ENCODE results near the gene COPS7A. TPM values are rescaled to one million over a fixed set of nuclear protein-coding genes. Genes with fewer than 3 reads are reported as not detected.
"Not testable (repeated sequence)": the region's sequence is repeated elsewhere in the genome, so short reads cannot be mapped to it uniquely, and the experiment has no call there.

The COPS7A gene
- total RNA-seq, 3 donors from 2014 or later, result 46.5 to 54.4 (median 48.1) TPM

- ATAC-seq (no peak), DNase-seq (no peak)
- Mint-ChIP-seq H3K4me1 (ENCODE audit: low read depth) (peaks cover 17% of the 10 kb centered on the region), H3K27me3 (ENCODE audit: low read depth) (peaks cover 34% of the 10 kb centered on the region), H3K9me3 (no peaks in the 10 kb centered on the region), H3K36me3 (ENCODE audit: insufficient read depth) (no peaks in the 10 kb centered on the region), H3K4me3 (no peak overlapping the region)
These were observed 26.1 kb upstream of the COPS7A start for GRCh38 chr12:6697584-6698351.

- peak overlapping the region; percentile 60 for H3K4me3 Mint-ChIP-seq
- peaks cover 42% of the 10 kb centered on the region for H3K27me3 Mint-ChIP-seq (ENCODE audit: low read depth)
- DNase-seq (no peak), ATAC-seq (no peak)
- no peaks in the 10 kb centered on the region for H3K36me3 Mint-ChIP-seq (ENCODE audit: insufficient read depth)
- H3K9me3 Mint-ChIP-seq, result no peaks in the 10 kb centered on the region
- peaks cover 17% of the 10 kb centered on the region for H3K4me1 Mint-ChIP-seq (ENCODE audit: low read depth)
These were observed 25.3 kb upstream of the COPS7A start for GRCh38 chr12:6698352-6699046.

DNA sequence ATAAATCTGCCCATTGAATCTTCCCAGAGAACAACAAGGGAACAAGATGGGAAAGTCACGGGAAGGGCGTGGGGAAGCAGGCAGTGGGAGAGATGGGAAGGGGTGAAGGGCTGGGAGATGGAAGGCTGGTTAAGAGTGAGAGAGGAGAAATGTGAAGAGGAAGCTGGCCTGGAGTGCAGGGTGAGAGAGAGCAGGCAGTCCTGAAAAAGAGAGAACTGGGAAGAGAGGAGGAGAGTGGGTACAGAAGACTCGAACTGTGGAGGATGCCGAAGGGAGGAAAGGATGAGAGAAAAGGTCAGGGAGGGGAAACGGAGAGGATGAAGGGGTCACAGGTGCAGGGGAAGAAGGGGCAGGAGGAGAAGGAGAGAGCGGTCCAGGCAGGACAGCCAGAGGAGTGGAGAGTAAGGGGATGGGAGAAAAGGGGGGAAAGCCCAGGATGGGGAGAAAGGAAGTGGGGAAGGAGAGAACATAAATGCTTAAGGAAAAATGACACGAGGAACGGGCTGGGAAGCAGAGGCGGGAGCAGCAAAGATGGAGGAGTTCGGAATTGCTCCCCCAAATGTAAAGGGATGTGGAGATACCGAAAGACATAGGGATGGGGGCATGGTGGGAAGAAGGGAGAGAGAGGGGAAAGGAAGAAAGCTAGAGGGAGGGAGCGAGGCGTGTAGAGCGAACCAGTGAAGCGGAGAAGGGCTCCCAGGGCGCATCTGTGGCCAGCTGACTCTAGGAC, 24.4 kb upstream of the COPS7A start:
- no peak for DNase-seq
- Mint-ChIP-seq H3K4me3 (peak overlapping the region; percentile 60), H3K4me1 (ENCODE audit: low read depth) (peaks cover 19% of the 10 kb centered on the region), H3K9me3 (no peaks in the 10 kb centered on the region), H3K27me3 (ENCODE audit: low read depth) (peaks cover 50% of the 10 kb centered on the region), H3K36me3 (ENCODE audit: insufficient read depth) (no peaks in the 10 kb centered on the region)
- ATAC-seq, result no peak

GRCh38 chr12:6699989-6700645, 23.7 kb upstream of the COPS7A start:
- H3K4me1 Mint-ChIP-seq (ENCODE audit: low read depth), result peaks cover 19% of the 10 kb centered on the region
- H3K27me3 Mint-ChIP-seq (ENCODE audit: low read depth), result peaks cover 54% of the 10 kb centered on the region
- no peaks in the 10 kb centered on the region for H3K9me3 Mint-ChIP-seq

DNA sequence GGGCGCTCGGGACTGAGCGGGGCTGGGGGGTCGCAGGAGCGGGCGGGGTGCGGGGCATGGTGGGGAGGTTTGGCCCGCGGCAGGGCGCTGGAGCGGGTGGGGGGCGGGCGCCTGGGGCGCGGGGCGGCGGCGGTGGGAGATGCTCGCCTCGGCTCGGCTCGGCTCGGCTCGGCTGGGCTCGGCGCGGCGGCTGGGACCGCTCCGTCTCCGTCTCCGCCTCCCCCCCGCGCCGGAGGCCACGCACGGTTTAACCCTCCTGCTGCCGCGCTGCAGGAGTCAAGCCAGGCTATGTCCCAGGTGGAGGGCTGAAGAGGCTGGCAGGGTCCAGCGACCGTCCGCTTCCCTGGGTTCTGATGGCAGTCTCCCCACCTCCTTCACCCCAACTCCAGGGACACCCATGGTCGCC, 23.2 kb upstream of the COPS7A start, which contains the start of gene PIANP:
TSS of gene PIANP (minus strand) at position 170 of the 406 bp plus-strand sequence. CDS start 2,754 bp downstream, outside the sequence.
- H3K27me3 Mint-ChIP-seq (ENCODE audit: low read depth), result peaks cover 59% of the 10 kb centered on the region
- peak within 1 kb of the TSS; percentile 78 for H3K4me3 Mint-ChIP-seq
- peaks cover 19% of the 10 kb centered on the region for H3K4me1 Mint-ChIP-seq (ENCODE audit: low read depth)
- ATAC-seq (peak; percentile 80 to 87), DNase-seq (peak; percentile 35)
- H3K36me3 Mint-ChIP-seq (ENCODE audit: insufficient read depth), result no peaks in the 10 kb centered on the region
- H3K9me3 Mint-ChIP-seq, result no peaks in the 10 kb centered on the region

More at GRCh38 chr12:6699989-6700645, 23.7 kb upstream of the COPS7A start:
- DNase-seq (no peak), ATAC-seq (peak; percentile 55 to 67)
- no peaks in the 10 kb centered on the region for H3K36me3 Mint-ChIP-seq (ENCODE audit: insufficient read depth)
- peak overlapping the region; percentile 60 for H3K4me3 Mint-ChIP-seq

DNA sequence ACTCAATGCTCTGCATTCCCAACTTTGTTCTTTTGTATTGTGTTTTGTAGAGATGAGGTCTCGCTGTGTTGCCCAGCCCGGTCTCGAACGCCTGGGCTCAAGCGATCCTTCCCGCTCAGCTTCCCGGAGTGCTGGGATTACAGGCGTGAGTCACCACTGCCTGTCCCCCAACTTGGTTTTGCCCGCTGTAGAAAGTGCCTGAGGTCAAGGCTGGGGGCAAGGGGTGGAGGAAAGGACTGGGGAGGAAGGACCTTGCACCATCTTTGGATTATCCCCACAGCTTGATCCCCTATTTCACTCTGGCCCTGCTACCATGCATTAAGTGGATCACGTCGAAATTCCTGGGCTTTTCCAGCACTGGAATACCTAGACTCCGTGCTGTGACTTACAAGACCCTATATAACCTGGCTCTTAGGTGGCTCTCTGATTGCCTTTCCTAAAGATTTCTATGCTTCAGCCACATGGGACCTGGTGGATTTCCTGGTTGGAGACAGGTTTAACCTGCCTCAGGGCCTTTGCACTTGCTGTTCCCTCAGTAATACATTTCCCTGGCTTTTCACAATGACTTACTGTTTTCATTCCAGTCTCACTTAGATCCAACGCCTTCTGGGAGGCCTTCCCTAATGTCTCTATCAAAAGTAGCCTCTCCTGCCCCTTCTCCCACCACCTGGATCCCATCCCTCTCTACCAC, 22.6 kb upstream of the COPS7A start:
- Mint-ChIP-seq H3K36me3 (ENCODE audit: insufficient read depth) (no peaks in the 10 kb centered on the region), H3K9me3 (no peaks in the 10 kb centered on the region), H3K4me1 (ENCODE audit: low read depth) (peaks cover 19% of the 10 kb centered on the region), H3K27me3 (ENCODE audit: low read depth) (peaks cover 59% of the 10 kb centered on the region), H3K4me3 (peak overlapping the region; percentile 78)
- ATAC-seq (no peak), DNase-seq (no peak)

DNA sequence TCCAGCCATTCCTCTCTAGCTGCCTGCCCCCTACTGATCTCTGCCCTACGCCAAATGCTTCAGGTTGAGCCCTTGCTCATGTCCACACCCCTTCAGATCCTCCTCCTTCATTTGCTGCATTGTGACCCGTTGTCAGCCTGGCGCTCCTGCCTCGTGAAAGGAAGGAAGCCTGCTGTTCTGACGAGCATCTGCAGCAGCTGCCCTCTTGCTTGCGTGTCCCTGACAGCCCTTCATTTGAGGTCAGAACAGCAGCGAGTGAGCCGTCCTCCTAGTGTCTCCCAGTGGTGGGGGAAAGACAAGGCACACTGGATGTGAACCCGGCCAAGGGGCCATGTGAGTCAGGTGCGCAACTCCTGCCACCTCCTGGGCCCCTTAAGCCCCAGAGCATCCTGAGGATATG, 20.2 kb upstream of the COPS7A start:
- ATAC-seq, result no peak
- Mint-ChIP-seq H3K4me1 (ENCODE audit: low read depth) (peaks cover 15% of the 10 kb centered on the region), H3K4me3 (no peak overlapping the region), H3K9me3 (no peaks in the 10 kb centered on the region), H3K27me3 (ENCODE audit: low read depth) (peaks cover 59% of the 10 kb centered on the region), H3K36me3 (ENCODE audit: insufficient read depth) (no peaks in the 10 kb centered on the region)
- DNase-seq, result no peak

DNA sequence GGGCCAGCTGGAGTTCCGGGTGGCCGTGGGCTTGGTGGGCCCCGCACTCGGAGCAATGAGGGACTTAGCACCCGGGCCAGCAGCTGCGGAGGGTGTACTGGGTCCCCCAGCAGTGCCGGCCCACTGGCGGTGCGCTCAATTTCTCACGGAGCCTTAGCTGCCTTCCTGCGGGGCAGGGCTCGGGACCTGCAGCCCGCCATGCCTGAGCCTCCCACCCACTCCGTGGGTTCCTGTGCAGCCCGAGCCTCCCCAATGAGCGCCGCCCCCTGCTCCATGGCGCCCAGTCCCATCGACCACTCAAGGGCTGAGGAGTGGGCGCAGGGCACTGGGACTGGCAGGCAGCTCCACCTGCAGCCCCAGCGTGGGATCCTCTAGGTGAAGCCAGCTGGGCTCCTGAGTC, 15.5 kb upstream of the COPS7A start:
- peaks cover 34% of the 10 kb centered on the region for H3K27me3 Mint-ChIP-seq (ENCODE audit: low read depth)
- not testable (repeated sequence) for ATAC-seq; DNase-seq; H3K9me3 Mint-ChIP-seq; H3K4me1 Mint-ChIP-seq (ENCODE audit: low read depth); H3K36me3 Mint-ChIP-seq (ENCODE audit: insufficient read depth); H3K4me3 Mint-ChIP-seq

DNA sequence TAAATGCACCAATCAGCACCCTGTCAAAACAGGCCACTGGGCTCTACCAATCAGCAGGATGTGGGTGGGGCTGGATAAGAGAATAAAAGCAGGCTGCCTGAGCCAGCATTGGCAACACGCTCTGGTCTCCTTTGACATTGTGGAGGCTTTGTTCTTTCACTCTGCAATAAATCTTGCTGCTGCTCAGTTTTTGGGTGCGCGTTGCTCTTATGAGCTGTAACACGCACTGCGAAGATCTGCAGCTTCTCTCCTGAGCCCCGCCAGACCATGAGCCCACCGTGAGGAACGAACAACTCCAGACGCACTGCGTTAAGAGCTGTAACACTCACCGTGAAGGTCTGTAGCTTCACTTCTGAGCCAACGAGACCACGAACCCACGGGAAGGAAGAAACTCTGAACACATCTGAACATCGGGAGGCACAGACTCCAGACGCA, 14.9 kb upstream of the COPS7A start:
- no peaks in the 10 kb centered on the region for H3K9me3 Mint-ChIP-seq
- no peaks in the 10 kb centered on the region for H3K36me3 Mint-ChIP-seq (ENCODE audit: insufficient read depth)
- no peak for DNase-seq
- peak overlapping the region; percentile 47 for H3K4me3 Mint-ChIP-seq
- peak; percentile 37 to 46 for ATAC-seq
- peaks cover 28% of the 10 kb centered on the region for H3K27me3 Mint-ChIP-seq (ENCODE audit: low read depth)
- H3K4me1 Mint-ChIP-seq (ENCODE audit: low read depth), result peaks cover 5% of the 10 kb centered on the region

- H3K4me1 Mint-ChIP-seq (ENCODE audit: low read depth), result not testable (repeated sequence)
These were observed 7.6 kb upstream of the COPS7A start for GRCh38 chr12:6716031-6716873.

GRCh38 chr12:6716874-6717437, 6.9 kb upstream of the COPS7A start:
- no peaks in the 10 kb centered on the region for H3K9me3 Mint-ChIP-seq
- no peaks in the 10 kb centered on the region for H3K36me3 Mint-ChIP-seq (ENCODE audit: insufficient read depth)
- peaks cover 9% of the 10 kb centered on the region for H3K27me3 Mint-ChIP-seq (ENCODE audit: low read depth)
- no peak overlapping the region for H3K4me3 Mint-ChIP-seq
- H3K4me1 Mint-ChIP-seq (ENCODE audit: low read depth), result no peaks in the 10 kb centered on the region
- DNase-seq (no peak), ATAC-seq (no peak)

More at GRCh38 chr12:6716031-6716873, 7.6 kb upstream of the COPS7A start:
- not testable (repeated sequence) for DNase-seq; H3K4me3 Mint-ChIP-seq; ATAC-seq; H3K27me3 Mint-ChIP-seq (ENCODE audit: low read depth); H3K36me3 Mint-ChIP-seq (ENCODE audit: insufficient read depth); H3K9me3 Mint-ChIP-seq

GRCh38 chr12:6722863-6723262, 983 bp upstream of the COPS7A start:
- DNase-seq (no peak), ATAC-seq (no peak)
- H3K4me1 Mint-ChIP-seq (ENCODE audit: low read depth), result peaks cover 23% of the 10 kb centered on the region
- no peaks in the 10 kb centered on the region for H3K27me3 Mint-ChIP-seq (ENCODE audit: low read depth)
- peaks cover 4% of the 10 kb centered on the region for H3K9me3 Mint-ChIP-seq
- H3K36me3 Mint-ChIP-seq (ENCODE audit: insufficient read depth), result peaks cover 4% of the 10 kb centered on the region
- no peak overlapping the region for H3K4me3 Mint-ChIP-seq

Measured in activated T-cell treated with anti-CD3 and anti-CD28 coated beads, Interleukin-2, amount 50 U/mL, for 4 hours (primary cell).